HepG2 (cell line): ENCODE results near the gene CLDND2. TPM values are rescaled to one million over a fixed set of nuclear protein-coding genes. Genes with fewer than 3 reads are reported as not detected.

Experiments
- ATRX ChIP-seq: sonication (generic); formaldehyde crosslinking; IDR thresholded peaks from 2 replicates; pipeline ENCODE4 v1.4.0; 2020; ENCODE audit warnings: missing genetic modification reagents, borderline replicate concordance
- CREB1 ChIP-seq, 2 experiments: fragments of 450-650 bp in 1 of 2; IDR thresholded peaks; 2 replicates each; pipeline ENCODE4 v1.6.1; 2016 to 2017; ENCODE audit warnings: control low read depth in 1 of 2, mild to moderate bottlenecking in 1 of 2, missing compliant biosample characterization in 1 of 2, missing genetic modification characterization in 1 of 2
- DPF2 ChIP-seq: sonication (generic); formaldehyde crosslinking; IDR thresholded peaks from 2 replicates; pipeline ENCODE4 v1.4.0; 2020; ENCODE audit warnings: mild to moderate bottlenecking, low read depth, missing genetic modification reagents, borderline replicate concordance
- EHMT2 ChIP-seq: fragments of 200-600 bp; sonication (generic); IDR thresholded peaks from 2 replicates; pipeline ENCODE4 v1.7.0; 2017; ENCODE audit warnings: antibody characterized with exemption, low read depth, low read length, borderline replicate concordance
- KMT2A ChIP-seq: sonication (generic); formaldehyde crosslinking; IDR thresholded peaks from 2 replicates; pipeline ENCODE4 v1.4.0; 2020; ENCODE audit warnings: missing genetic modification reagents
- MEF2D ChIP-seq: sonication (generic); formaldehyde crosslinking; IDR thresholded peaks from 2 replicates; pipeline ENCODE4 v1.5.1; 2020; ENCODE audit warnings: mild to moderate bottlenecking, missing genetic modification reagents
- NCOA2 ChIP-seq: sonication (generic); formaldehyde crosslinking; IDR thresholded peaks from 2 replicates; pipeline ENCODE4 v1.8.0; 2022; ENCODE audit warnings: inconsistent platforms
- NRL ChIP-seq: sonication (generic); formaldehyde crosslinking; IDR thresholded peaks from 2 replicates; pipeline ENCODE4 v1.5.0; 2020; ENCODE audit warnings: missing genetic modification reagents, mild to moderate bottlenecking, moderate library complexity, borderline replicate concordance
- PLRG1 ChIP-seq: fragments of 450-650 bp; conservative IDR thresholded peaks from 2 replicates; pipeline ENCODE4 v1.6.1; 2016
- SNAPC2 ChIP-seq: sonication (generic); formaldehyde crosslinking; IDR thresholded peaks from 2 replicates; pipeline ENCODE4 v1.8.1; 2022; ENCODE audit warnings: mild to moderate bottlenecking, missing genetic modification reagents
- TBL1XR1 ChIP-seq: fragments of 150-350 bp; IDR thresholded peaks from 2 replicates; pipeline ENCODE4 v1.6.1; 2014; ENCODE audit warnings: borderline replicate concordance, low read length; ENCODE audit not compliant: partially characterized antibody
- YEATS4 ChIP-seq: sonication (generic); formaldehyde crosslinking; IDR thresholded peaks from 2 replicates; pipeline ENCODE4 v1.4.0; 2020; ENCODE audit warnings: missing genetic modification reagents, borderline replicate concordance
- ZBTB1 ChIP-seq: sonication (generic); formaldehyde crosslinking; IDR thresholded peaks from 2 replicates; pipeline ENCODE4 v1.4.0; 2020; ENCODE audit warnings: missing genetic modification reagents, borderline replicate concordance
- ZBTB42 ChIP-seq: sonication (generic); formaldehyde crosslinking; IDR thresholded peaks from 2 replicates; pipeline ENCODE4 v1.5.0; 2020; ENCODE audit warnings: mild to moderate bottlenecking, missing genetic modification reagents
- ZMYM3 ChIP-seq: sonication (generic); formaldehyde crosslinking; IDR thresholded peaks from 2 replicates; pipeline ENCODE4 v1.5.1; 2020; ENCODE audit warnings: mild to moderate bottlenecking, missing genetic modification reagents
- ZNF263 ChIP-seq: sonication (generic); formaldehyde crosslinking; IDR thresholded peaks from 2 replicates; pipeline ENCODE4 v1.4.0; 2020; ENCODE audit warnings: missing genetic modification reagents
- ZNF34 ChIP-seq: sonication (generic); formaldehyde crosslinking; IDR thresholded peaks from 2 replicates; pipeline ENCODE4 v1.4.0; 2020; ENCODE audit warnings: mild to moderate bottlenecking, missing genetic modification reagents, borderline replicate concordance
- ZNF674 ChIP-seq: sonication (generic); formaldehyde crosslinking; IDR thresholded peaks from 2 replicates; pipeline ENCODE4 v1.5.0; 2020; ENCODE audit warnings: low read depth, mild to moderate bottlenecking, missing genetic modification reagents
- ZNF788 ChIP-seq: sonication (generic); formaldehyde crosslinking; IDR thresholded peaks from 2 replicates; pipeline ENCODE4 v1.5.0; 2020; ENCODE audit warnings: mild to moderate bottlenecking, missing genetic modification reagents, borderline replicate concordance
- polyA plus RNA-seq, 8 experiments: library from polyadenylated mRNA; depleted of rRNA in 3 of 8; stranded (reverse) in 7 of 8; unstranded in 1 of 8; fragments of >200 nt; fragmentation: Illumina TruSeq in 4 of 8; extraction: Trizol in 4 of 8; gene quantifications; 2 replicates each; pipeline versions ENCODE4 v1.2.1 to v1.2.3, GENCODE V29; 2011 to 2016; ENCODE audit warnings: low read depth in 4 of 8, missing spikeins in 1 of 8, mixed read lengths in 1 of 8; ENCODE audit not compliant: insufficient read depth in 1 of 8
- total RNA-seq, 5 experiments: library from RNA; depleted of rRNA; stranded (reverse); fragments of >200 nt; fragmentation: Illumina TruSeq; extraction: Trizol; gene quantifications; 2 replicates each; pipeline ENCODE4 v1.2.3, GENCODE V29; 2016; ENCODE audit warnings: low read depth in 1 of 5
- TF ChIP-seq, protein P1 (sequence below): IDR thresholded peaks from 2 replicates; pipeline ENCODE4 v1.6.1; 2016; ENCODE audit warnings: low read depth, missing genetic modification reagents, missing compliant biosample characterization
- TF ChIP-seq, protein P2 (sequence below): sonication (generic); formaldehyde crosslinking; IDR thresholded peaks from 2 replicates; pipeline ENCODE4 v1.4.0; 2020; ENCODE audit warnings: missing genetic modification reagents
- TF ChIP-seq, protein P3 (sequence below): sonication (generic); formaldehyde crosslinking; IDR thresholded peaks from 2 replicates; pipeline ENCODE4 v1.4.0; 2020; ENCODE audit warnings: missing genetic modification reagents

CLDND2 gene
- total and polyA plus RNA-seq, 2 of the 13 experiments (the other 11 are each of a cell fraction or from before 2014, with no cell fraction given) = 0.84 to 1.8 TPM

DNA sequence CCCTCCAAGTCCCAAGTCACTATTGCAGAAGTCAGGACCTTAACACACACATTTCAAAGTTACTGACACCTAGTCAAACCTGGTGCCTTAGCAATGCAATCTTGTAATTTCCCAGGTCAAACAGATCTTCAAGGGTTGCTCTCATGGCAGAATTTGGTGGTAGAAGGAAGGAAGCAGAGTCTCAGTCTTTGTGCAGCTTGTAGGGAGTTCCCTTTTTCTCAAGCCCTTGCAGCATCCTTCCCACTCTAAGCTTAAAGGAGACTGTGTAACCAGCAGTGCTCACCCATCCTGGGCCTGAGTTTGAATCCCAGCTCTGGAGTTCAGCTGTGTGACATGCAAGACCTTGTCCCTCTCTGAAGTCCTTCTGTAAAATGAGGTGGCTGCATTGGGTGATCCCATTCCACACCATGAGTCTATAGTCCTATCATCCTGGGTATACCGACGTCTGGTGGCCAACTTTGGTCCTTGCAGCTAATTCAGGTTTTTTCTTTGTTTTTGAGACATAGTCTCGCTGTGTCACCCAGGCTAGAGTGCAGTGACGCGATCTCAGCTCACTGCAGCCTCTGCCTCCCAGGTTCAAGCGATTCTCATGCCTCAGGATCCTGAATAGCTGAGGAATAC lies 38.8 kb upstream of the CLDND2 start (continued):
- TF ChIP-seq, protein P1, sequence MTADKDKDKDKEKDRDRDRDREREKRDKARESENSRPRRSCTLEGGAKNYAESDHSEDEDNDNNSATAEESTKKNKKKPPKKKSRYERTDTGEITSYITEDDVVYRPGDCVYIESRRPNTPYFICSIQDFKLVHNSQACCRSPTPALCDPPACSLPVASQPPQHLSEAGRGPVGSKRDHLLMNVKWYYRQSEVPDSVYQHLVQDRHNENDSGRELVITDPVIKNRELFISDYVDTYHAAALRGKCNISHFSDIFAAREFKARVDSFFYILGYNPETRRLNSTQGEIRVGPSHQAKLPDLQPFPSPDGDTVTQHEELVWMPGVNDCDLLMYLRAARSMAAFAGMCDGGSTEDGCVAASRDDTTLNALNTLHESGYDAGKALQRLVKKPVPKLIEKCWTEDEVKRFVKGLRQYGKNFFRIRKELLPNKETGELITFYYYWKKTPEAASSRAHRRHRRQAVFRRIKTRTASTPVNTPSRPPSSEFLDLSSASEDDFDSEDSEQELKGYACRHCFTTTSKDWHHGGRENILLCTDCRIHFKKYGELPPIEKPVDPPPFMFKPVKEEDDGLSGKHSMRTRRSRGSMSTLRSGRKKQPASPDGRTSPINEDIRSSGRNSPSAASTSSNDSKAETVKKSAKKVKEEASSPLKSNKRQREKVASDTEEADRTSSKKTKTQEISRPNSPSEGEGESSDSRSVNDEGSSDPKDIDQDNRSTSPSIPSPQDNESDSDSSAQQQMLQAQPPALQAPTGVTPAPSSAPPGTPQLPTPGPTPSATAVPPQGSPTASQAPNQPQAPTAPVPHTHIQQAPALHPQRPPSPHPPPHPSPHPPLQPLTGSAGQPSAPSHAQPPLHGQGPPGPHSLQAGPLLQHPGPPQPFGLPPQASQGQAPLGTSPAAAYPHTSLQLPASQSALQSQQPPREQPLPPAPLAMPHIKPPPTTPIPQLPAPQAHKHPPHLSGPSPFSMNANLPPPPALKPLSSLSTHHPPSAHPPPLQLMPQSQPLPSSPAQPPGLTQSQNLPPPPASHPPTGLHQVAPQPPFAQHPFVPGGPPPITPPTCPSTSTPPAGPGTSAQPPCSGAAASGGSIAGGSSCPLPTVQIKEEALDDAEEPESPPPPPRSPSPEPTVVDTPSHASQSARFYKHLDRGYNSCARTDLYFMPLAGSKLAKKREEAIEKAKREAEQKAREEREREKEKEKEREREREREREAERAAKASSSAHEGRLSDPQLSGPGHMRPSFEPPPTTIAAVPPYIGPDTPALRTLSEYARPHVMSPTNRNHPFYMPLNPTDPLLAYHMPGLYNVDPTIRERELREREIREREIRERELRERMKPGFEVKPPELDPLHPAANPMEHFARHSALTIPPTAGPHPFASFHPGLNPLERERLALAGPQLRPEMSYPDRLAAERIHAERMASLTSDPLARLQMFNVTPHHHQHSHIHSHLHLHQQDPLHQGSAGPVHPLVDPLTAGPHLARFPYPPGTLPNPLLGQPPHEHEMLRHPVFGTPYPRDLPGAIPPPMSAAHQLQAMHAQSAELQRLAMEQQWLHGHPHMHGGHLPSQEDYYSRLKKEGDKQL = no peak
- TF ChIP-seq ZBTB1 (CRISPR knock-in tag) (no peak), NRL (CRISPR knock-in tag) (no peak), ZMYM3 (CRISPR knock-in tag) (peak; percentile 27; the same call in 1 of the 2 replicates), ZBTB42 (CRISPR knock-in tag) (no peak), EHMT2 (no peak), ATRX (no peak), ZNF788 (no peak), DPF2 (CRISPR knock-in tag) (no peak), CREB1 (IDR thresholded peaks at IDR 0.05) (0 out of 2 replicates have a peak, but pooled peaks have one; percentile 33), CREB1 (CRISPR knock-in tag; IDR thresholded peaks at IDR 0.05) (no peak), SNAPC2 (no peak), TBL1XR1 (no peak), ZNF34 (no peak), ZNF263 (CRISPR knock-in tag) (peak; percentile 47; the same call in 1 of the 2 replicates), YEATS4 (no peak), ZNF674 (CRISPR knock-in tag) (no peak), PLRG1 (no peak), MEF2D (CRISPR knock-in tag) (no peak), NCOA2 (CRISPR knock-in tag) (no peak), KMT2A (CRISPR knock-in tag) (no peak)
- TF ChIP-seq, protein P2, sequence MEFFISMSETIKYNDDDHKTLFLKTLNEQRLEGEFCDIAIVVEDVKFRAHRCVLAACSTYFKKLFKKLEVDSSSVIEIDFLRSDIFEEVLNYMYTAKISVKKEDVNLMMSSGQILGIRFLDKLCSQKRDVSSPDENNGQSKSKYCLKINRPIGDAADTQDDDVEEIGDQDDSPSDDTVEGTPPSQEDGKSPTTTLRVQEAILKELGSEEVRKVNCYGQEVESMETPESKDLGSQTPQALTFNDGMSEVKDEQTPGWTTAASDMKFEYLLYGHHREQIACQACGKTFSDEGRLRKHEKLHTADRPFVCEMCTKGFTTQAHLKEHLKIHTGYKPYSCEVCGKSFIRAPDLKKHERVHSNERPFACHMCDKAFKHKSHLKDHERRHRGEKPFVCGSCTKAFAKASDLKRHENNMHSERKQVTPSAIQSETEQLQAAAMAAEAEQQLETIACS (CRISPR knock-in tag) = no peak
- TF ChIP-seq, protein P3, sequence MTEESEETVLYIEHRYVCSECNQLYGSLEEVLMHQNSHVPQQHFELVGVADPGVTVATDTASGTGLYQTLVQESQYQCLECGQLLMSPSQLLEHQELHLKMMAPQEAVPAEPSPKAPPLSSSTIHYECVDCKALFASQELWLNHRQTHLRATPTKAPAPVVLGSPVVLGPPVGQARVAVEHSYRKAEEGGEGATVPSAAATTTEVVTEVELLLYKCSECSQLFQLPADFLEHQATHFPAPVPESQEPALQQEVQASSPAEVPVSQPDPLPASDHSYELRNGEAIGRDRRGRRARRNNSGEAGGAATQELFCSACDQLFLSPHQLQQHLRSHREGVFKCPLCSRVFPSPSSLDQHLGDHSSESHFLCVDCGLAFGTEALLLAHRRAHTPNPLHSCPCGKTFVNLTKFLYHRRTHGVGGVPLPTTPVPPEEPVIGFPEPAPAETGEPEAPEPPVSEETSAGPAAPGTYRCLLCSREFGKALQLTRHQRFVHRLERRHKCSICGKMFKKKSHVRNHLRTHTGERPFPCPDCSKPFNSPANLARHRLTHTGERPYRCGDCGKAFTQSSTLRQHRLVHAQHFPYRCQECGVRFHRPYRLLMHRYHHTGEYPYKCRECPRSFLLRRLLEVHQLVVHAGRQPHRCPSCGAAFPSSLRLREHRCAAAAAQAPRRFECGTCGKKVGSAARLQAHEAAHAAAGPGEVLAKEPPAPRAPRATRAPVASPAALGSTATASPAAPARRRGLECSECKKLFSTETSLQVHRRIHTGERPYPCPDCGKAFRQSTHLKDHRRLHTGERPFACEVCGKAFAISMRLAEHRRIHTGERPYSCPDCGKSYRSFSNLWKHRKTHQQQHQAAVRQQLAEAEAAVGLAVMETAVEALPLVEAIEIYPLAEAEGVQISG = peak; percentile 33; the same call in 1 of the 2 replicates
